Vagina (tissue), 2 donors: ENCODE measurements around the gene PARVG.

Experiments
- POLR2AphosphoS5 ChIP-seq, 2 donors: sonication (generic); formaldehyde crosslinking; IDR thresholded peaks; one replicate each; pipeline ENCODE4 v1.9.0; 2017; ENCODE audit warnings: antibody characterized with exemption in 2 of 2, mild to moderate bottlenecking in 2 of 2, low read depth in 1 of 2; ENCODE audit not compliant: insufficient read depth in 1 of 2
- TF ChIP-seq, protein P1 (sequence below), 3 experiments: fragments of 450-650 bp in 2 of 3; fragments of 200-600 bp in 1 of 3; sonication (generic) in 1 of 3; IDR thresholded peaks; one replicate each; pipeline ENCODE4 v1.5.1; 2017 to 2019; ENCODE audit warnings: antibody characterized with exemption in 3 of 3, mild to moderate bottlenecking in 2 of 3, moderate library complexity in 2 of 3

DNA sequence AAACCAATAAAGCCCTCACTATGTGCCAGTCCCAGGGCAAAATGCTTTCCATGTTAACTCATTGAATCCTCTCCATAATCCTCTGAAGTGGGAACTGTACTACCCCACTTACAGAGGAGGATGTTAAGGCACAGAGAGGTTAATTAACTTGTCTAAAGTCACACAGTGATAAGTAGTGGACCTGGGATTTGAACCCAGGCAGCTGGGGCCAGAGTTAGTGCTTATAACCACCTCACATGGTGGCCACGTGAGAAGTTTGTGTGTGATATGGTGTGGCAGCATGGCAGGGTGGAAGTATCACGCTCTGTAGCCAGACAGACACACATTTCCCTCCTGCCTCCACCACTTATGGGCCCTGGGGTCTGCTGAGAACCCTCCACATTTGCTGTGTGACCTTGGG, 16.5 kb downstream of the PARVG start:
- TF ChIP-seq, protein P1, sequence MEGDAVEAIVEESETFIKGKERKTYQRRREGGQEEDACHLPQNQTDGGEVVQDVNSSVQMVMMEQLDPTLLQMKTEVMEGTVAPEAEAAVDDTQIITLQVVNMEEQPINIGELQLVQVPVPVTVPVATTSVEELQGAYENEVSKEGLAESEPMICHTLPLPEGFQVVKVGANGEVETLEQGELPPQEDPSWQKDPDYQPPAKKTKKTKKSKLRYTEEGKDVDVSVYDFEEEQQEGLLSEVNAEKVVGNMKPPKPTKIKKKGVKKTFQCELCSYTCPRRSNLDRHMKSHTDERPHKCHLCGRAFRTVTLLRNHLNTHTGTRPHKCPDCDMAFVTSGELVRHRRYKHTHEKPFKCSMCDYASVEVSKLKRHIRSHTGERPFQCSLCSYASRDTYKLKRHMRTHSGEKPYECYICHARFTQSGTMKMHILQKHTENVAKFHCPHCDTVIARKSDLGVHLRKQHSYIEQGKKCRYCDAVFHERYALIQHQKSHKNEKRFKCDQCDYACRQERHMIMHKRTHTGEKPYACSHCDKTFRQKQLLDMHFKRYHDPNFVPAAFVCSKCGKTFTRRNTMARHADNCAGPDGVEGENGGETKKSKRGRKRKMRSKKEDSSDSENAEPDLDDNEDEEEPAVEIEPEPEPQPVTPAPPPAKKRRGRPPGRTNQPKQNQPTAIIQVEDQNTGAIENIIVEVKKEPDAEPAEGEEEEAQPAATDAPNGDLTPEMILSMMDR (IDR thresholded peaks at IDR 0.05) = no peak
- no peak for TF ChIP-seq POLR2AphosphoS5 (IDR thresholded peaks at IDR 0.05; ENCODE audit: insufficient read depth in 1 of 2, low read depth in 1 of 2)
